ENCODE data around the gene ATRNL1. TPM values are rescaled to one million over a fixed set of nuclear protein-coding genes. Genes with fewer than 3 reads are reported as not detected.

ATRNL1 gene
- total and polyA plus RNA-seq, 4 donors, result 11.7 to 180 (median 38.5) TPM

DNA sequence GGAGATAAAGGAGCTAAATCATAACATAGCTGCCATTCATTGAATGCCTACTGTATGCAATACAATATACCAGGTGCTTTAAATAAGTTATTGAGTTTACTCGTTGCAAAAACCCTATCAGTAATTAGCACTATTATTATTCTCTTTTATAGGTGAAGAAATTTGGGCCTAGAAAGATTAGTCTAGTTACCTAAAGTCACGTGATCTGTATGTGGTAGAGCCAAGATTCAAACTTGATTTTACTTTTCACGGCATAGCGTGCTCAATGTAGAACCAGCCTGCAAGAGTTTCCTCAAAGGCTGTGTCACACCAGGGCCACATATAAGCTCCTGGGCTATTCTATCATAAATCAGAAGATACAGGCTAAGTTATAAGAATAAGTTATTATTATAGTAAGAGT is 740.0 kb downstream of the ATRNL1 start:
- Histone ChIP-seq H3K4me3 (ENCODE audit: low read depth, low read length) (no peak overlapping the region), H3K36me3 (ENCODE audit: control insufficient read depth, insufficient read depth, low read length) (no peaks in the 10 kb centered on the region), H3K27me3 (ENCODE audit: control insufficient read depth, insufficient read depth, low read length) (no peaks in the 10 kb centered on the region), H3K27ac (ENCODE audit: low read depth, low read length) (no peak overlapping the region), H3K9me3 (ENCODE audit: control insufficient read depth, insufficient read depth, low read length) (no peaks in the 10 kb centered on the region), H3K4me1 (ENCODE audit: control insufficient read depth, insufficient read depth, low read length) (no peaks in the 10 kb centered on the region)
- WGBS (ENCODE audit: insufficient coverage), result no CpG with 5 or more reads among the region's 4 CpGs
- DNase-seq (ENCODE audit: low read depth in 4 of 6, low spot score in 6 of 6), result no peak

DNA sequence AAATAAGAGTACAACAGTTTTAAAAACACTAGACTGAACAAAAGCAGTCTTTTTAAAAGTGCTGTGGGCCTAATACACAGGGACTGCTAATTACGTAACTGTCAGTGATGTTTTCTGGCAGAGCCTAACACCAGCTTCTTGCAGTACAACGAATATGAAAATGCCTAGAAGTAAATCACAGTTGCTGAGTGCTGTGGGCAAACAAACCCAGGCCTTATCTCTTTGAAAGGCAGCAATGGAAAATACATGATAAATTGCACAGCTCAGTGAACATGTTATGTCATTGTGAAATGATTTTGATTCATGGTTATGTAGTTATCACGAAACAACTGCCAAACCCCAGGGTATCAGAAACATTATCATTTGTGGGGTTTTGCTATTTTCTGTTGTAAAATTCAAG is 751.4 kb downstream of the ATRNL1 start:
- Histone ChIP-seq H3K27ac (ENCODE audit: low read depth, low read length) (no peak overlapping the region), H3K27me3 (ENCODE audit: control insufficient read depth, insufficient read depth, low read length) (no peaks in the 10 kb centered on the region), H3K4me1 (ENCODE audit: control insufficient read depth, insufficient read depth, low read length) (no peaks in the 10 kb centered on the region), H3K4me3 (ENCODE audit: low read depth, low read length) (no peak overlapping the region), H3K36me3 (ENCODE audit: control insufficient read depth, insufficient read depth, low read length) (no peaks in the 10 kb centered on the region), H3K9me3 (ENCODE audit: control insufficient read depth, insufficient read depth, low read length) (no peaks in the 10 kb centered on the region)
- peak in 1 of 6 donors; percentile 63 for DNase-seq (ENCODE audit: low read depth in 4 of 6, low spot score in 6 of 6)
- 39% methylated on average over 2 of the region's 3 CpGs for WGBS (ENCODE audit: insufficient coverage)

DNA sequence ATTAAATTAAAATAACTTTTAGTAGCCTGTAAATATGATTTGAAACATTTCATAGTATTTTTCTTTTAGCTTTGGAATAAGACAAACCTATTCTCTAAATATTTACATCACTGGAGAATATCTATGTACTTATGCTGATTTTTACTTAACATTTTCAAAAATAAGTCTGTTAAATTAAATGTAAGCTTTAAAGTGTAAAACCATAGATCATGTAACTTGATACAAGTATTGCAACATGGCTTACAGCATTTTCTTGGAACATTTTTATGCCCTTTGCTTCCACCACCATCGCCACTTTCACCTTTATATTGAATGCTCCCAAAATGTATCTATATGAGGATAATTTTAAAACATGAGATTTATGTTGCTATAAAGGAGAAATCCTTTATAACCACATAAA is 752.8 kb downstream of the ATRNL1 start:
- no peaks in the 10 kb centered on the region for H3K27me3 ChIP-seq (ENCODE audit: control insufficient read depth, insufficient read depth, low read length)
- H3K9me3 ChIP-seq (ENCODE audit: control insufficient read depth, insufficient read depth, low read length), result no peaks in the 10 kb centered on the region
- no CpG with 5 or more reads among the region's 1 CpG for whole genome bisulfite sequencing (ENCODE audit: insufficient coverage)
- no peak for DNase-seq (ENCODE audit: low read depth in 4 of 6, low spot score in 6 of 6)
- H3K27ac ChIP-seq (ENCODE audit: low read depth, low read length), result no peak overlapping the region
- no peaks in the 10 kb centered on the region for H3K36me3 ChIP-seq (ENCODE audit: control insufficient read depth, insufficient read depth, low read length)
- no peak overlapping the region for H3K4me3 ChIP-seq (ENCODE audit: low read depth, low read length)
- H3K4me1 ChIP-seq (ENCODE audit: control insufficient read depth, insufficient read depth, low read length), result no peaks in the 10 kb centered on the region

DNA sequence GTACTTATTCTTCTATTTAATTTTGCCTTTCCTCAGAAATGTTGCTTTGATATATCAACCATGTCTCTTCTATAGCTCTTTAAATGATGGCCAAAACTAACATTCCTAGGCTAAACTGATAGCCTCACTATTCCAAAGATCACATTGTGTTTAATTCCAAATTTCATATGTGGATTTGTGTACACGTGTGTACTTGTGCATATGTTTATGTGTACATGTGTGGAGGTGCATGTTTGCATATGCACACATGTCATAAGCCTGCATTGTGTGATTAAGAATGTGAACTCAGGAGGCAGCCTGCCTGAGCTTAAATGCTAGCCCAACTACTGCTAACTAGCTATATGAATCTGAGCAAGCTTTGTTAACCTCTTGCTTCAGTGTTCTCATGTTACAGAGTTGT is 753.4 kb downstream of the ATRNL1 start:
- Histone ChIP-seq H3K27ac (ENCODE audit: low read depth, low read length) (no peak overlapping the region), H3K27me3 (ENCODE audit: control insufficient read depth, insufficient read depth, low read length) (no peaks in the 10 kb centered on the region), H3K9me3 (ENCODE audit: control insufficient read depth, insufficient read depth, low read length) (no peaks in the 10 kb centered on the region), H3K4me1 (ENCODE audit: control insufficient read depth, insufficient read depth, low read length) (no peaks in the 10 kb centered on the region), H3K36me3 (ENCODE audit: control insufficient read depth, insufficient read depth, low read length) (no peaks in the 10 kb centered on the region), H3K4me3 (ENCODE audit: low read depth, low read length) (no peak overlapping the region)
- WGBS (ENCODE audit: insufficient coverage), result no CpG with 5 or more reads among the region's 1 CpG
- DNase-seq (ENCODE audit: low read depth in 4 of 6, low spot score in 6 of 6), result no peak

DNA sequence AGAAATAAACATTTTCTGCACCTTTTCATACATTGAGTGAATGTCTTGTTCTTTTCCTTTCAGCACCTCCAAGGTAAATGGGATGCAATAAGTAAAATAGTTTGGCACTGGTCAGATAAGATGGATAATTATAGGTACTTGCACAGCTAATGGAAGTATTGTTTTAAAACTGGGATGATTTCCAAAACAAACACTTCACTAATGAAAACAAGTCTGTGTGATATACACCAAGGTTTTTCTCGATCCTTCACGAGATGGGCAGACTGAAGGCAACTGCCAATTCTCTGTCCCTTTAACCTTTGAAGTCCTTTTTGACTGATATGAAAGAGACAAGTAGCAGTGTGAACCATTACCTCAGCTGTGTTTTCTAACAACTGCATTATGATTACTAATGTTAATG is 756.0 kb downstream of the ATRNL1 start:
- Histone ChIP-seq H3K36me3 (ENCODE audit: control insufficient read depth, insufficient read depth, low read length) (no peaks in the 10 kb centered on the region), H3K27me3 (ENCODE audit: control insufficient read depth, insufficient read depth, low read length) (no peaks in the 10 kb centered on the region), H3K4me1 (ENCODE audit: control insufficient read depth, insufficient read depth, low read length) (no peaks in the 10 kb centered on the region), H3K27ac (ENCODE audit: low read depth, low read length) (no peak overlapping the region), H3K9me3 (ENCODE audit: control insufficient read depth, insufficient read depth, low read length) (no peaks in the 10 kb centered on the region), H3K4me3 (ENCODE audit: low read depth, low read length) (no peak overlapping the region)
- DNase-seq (ENCODE audit: low read depth in 4 of 6, low spot score in 6 of 6), result no peak
- WGBS (ENCODE audit: insufficient coverage), result no CpG with 5 or more reads among the region's 2 CpGs

DNA sequence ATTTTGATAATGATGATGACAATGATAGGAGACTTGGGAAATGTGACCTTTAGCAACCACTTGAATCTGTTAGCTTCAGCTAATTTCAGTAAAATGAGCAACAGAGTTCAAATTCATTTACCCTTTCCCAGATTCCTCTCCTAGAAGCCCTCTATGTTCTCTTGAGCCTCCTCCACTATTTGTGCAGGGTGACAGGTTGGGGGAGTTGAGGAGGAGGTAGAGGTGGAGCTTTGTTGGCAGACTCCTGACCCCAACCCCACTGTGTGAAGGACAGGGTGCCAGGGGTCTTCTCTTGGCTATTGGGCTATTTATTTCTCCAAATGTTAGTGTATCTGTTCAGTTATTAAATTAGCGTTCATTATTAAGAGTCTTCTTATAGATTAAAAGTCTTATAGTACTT is 757.5 kb downstream of the ATRNL1 start:
- H3K4me3 ChIP-seq (ENCODE audit: low read depth, low read length), result no peak overlapping the region
- no peak for DNase-seq (ENCODE audit: low read depth in 4 of 6, low spot score in 6 of 6)
- no peaks in the 10 kb centered on the region for H3K27me3 ChIP-seq (ENCODE audit: control insufficient read depth, insufficient read depth, low read length)
- H3K27ac ChIP-seq (ENCODE audit: low read depth, low read length), result no peak overlapping the region
- WGBS (ENCODE audit: insufficient coverage), result no CpG with 5 or more reads among the region's 1 CpG
- no peaks in the 10 kb centered on the region for H3K36me3 ChIP-seq (ENCODE audit: control insufficient read depth, insufficient read depth, low read length)
- H3K9me3 ChIP-seq (ENCODE audit: control insufficient read depth, insufficient read depth, low read length), result no peaks in the 10 kb centered on the region
- H3K4me1 ChIP-seq (ENCODE audit: control insufficient read depth, insufficient read depth, low read length), result no peaks in the 10 kb centered on the region

DNA sequence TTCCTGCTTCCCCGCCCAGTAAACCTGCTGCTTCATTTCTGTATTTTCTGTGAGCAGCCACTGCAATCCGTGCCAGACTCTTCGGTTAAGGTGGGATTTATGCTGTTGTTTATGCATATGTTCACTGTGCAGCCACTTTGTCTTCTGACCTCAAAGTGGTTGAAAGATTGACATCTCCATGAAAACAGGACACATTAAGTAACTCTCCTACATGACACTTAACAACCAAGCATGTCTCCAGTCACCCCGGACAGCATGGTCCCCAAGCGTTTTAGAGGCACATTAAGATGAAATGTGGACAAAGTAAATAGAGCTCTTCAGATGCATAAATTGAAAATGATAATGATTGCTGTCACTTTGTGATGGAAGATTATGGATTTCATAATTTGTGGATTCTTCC is 758.5 kb downstream of the ATRNL1 start:
- 100% methylated on average over 1 of the region's 5 CpGs for WGBS (ENCODE audit: insufficient coverage)
- H3K36me3 ChIP-seq (ENCODE audit: control insufficient read depth, insufficient read depth, low read length), result no peaks in the 10 kb centered on the region
- H3K4me3 ChIP-seq (ENCODE audit: low read depth, low read length), result no peak overlapping the region
- peak in 1 of 6 donors; percentile 58 for DNase-seq (ENCODE audit: low read depth in 4 of 6, low spot score in 6 of 6)
- H3K4me1 ChIP-seq (ENCODE audit: control insufficient read depth, insufficient read depth, low read length), result no peaks in the 10 kb centered on the region
- H3K27ac ChIP-seq (ENCODE audit: low read depth, low read length), result no peak overlapping the region
- no peaks in the 10 kb centered on the region for H3K9me3 ChIP-seq (ENCODE audit: control insufficient read depth, insufficient read depth, low read length)
- no peaks in the 10 kb centered on the region for H3K27me3 ChIP-seq (ENCODE audit: control insufficient read depth, insufficient read depth, low read length)

DNA sequence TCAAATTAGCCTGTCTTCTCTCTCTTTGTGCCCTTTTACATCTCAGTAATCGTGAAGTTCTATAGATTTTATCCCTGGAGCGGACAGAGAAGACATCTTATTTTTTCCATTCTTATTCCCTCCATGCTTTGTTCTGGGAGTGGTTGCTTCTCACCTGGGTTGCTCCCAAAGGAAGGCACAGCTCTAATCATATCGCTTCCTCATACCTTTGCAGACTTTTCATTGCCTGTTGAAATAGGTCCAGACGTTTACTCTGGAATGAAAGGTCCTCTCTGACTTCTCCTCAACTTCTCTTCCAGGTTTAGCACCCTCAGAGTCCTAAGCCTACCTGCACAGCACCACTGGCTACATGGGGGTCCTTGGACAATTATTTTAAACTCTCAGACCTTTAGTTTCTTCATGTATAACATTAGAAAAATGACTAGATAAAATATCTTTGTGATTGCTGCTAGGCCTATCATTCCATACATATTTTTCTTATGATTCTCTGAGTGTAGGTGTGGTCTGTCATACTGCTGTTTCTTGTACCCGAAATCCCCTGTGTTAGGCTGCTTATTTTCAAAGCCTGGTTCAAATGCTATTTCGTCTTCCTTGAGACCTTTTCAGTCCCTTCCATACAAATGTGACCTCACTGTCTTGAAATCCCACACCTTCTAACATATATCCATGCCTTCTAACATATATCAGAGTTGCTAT is 761.7 kb downstream of the ATRNL1 start:
- Histone ChIP-seq H3K27me3 (ENCODE audit: control insufficient read depth, insufficient read depth, low read length) (no peaks in the 10 kb centered on the region), H3K4me1 (ENCODE audit: control insufficient read depth, insufficient read depth, low read length) (no peaks in the 10 kb centered on the region), H3K9me3 (ENCODE audit: control insufficient read depth, insufficient read depth, low read length) (no peaks in the 10 kb centered on the region), H3K36me3 (ENCODE audit: control insufficient read depth, insufficient read depth, low read length) (no peaks in the 10 kb centered on the region), H3K4me3 (ENCODE audit: low read depth, low read length) (no peak overlapping the region), H3K27ac (ENCODE audit: low read depth, low read length) (no peak overlapping the region)
- WGBS (ENCODE audit: insufficient coverage), result 93% methylated on average over 4 of the region's 6 CpGs
- no peak for DNase-seq (ENCODE audit: low read depth in 4 of 6, low spot score in 6 of 6)

DNA sequence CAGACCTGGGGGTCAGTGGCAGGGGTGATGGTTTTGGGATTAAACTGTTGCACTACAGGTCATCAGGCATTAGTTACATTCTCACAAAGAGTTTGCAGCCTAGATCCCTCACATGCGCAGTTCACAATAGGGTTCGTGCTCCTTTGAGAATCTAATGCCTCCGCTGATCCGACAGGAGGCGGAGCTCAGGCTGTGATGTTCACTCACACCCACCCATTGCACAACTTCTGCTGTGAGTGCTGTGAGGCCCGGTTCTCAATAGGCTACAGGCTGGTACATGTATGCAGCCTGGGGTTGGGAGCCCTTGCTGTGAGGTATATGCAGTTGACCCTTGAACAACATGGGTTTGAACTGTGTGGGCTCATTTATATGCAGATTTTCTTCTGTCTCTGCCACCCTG is 763.4 kb downstream of the ATRNL1 start:
- no peaks in the 10 kb centered on the region for H3K9me3 ChIP-seq (ENCODE audit: control insufficient read depth, insufficient read depth, low read length)
- no peak for DNase-seq (ENCODE audit: low read depth in 4 of 6, low spot score in 6 of 6)
- WGBS (ENCODE audit: insufficient coverage), result 71% methylated on average over 2 of the region's 6 CpGs
- no peaks in the 10 kb centered on the region for H3K36me3 ChIP-seq (ENCODE audit: control insufficient read depth, insufficient read depth, low read length)
- H3K27ac ChIP-seq (ENCODE audit: low read depth, low read length), result no peak overlapping the region
- no peaks in the 10 kb centered on the region for H3K27me3 ChIP-seq (ENCODE audit: control insufficient read depth, insufficient read depth, low read length)
- H3K4me3 ChIP-seq (ENCODE audit: low read depth, low read length), result no peak overlapping the region
- H3K4me1 ChIP-seq (ENCODE audit: control insufficient read depth, insufficient read depth, low read length), result no peaks in the 10 kb centered on the region

DNA sequence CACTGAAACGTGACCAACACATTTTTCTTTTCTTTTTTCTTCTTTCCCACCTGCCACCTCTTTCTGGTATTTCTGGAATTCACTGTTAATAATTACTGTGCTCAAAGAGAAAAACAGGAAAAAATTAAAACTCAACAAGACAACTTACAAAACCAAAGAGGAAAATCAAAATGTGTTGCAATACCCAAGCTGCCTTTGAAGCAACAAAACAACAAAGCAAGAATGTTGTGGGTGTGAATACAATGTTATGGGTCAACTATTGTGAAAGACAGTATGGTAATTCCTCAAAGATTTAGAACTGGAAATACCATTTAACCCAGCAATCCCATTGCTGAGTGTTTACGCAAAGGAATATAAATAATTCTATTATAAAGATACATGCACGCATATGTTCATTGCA is 764.7 kb downstream of the ATRNL1 start:
- DNase-seq (ENCODE audit: low read depth in 4 of 6, low spot score in 6 of 6), result no peak
- Histone ChIP-seq H3K4me1 (ENCODE audit: control insufficient read depth, insufficient read depth, low read length) (no peaks in the 10 kb centered on the region), H3K36me3 (ENCODE audit: control insufficient read depth, insufficient read depth, low read length) (no peaks in the 10 kb centered on the region), H3K27ac (ENCODE audit: low read depth, low read length) (no peak overlapping the region), H3K9me3 (ENCODE audit: control insufficient read depth, insufficient read depth, low read length) (no peaks in the 10 kb centered on the region), H3K27me3 (ENCODE audit: control insufficient read depth, insufficient read depth, low read length) (no peaks in the 10 kb centered on the region), H3K4me3 (ENCODE audit: low read depth, low read length) (no peak overlapping the region)
- WGBS (ENCODE audit: insufficient coverage), result no CpG with 5 or more reads among the region's 3 CpGs

Data from spinal cord (tissue), 10 donors.